HepG2 (cell line): Measurements from ENCODE around the gene ZNF816. TPM values are rescaled to one million over a fixed set of nuclear protein-coding genes. Genes with fewer than 3 reads are reported as not detected.

ENCODE experiments used
- DRAP1 ChIP-seq: IDR thresholded peaks from 2 replicates; pipeline ENCODE4 v1.6.1; 2016; ENCODE audit warnings: missing genetic modification reagents, missing compliant biosample characterization
- ELF4 ChIP-seq: sonication (generic); formaldehyde crosslinking; IDR thresholded peaks from 2 replicates; pipeline ENCODE4 v1.5.0; 2020; ENCODE audit warnings: missing genetic modification reagents, mild to moderate bottlenecking, moderate library complexity, borderline replicate concordance
- FOXK1 ChIP-seq: sonication (generic); formaldehyde crosslinking; IDR thresholded peaks from 2 replicates; pipeline ENCODE4 v1.4.0; 2020; ENCODE audit warnings: low read depth, missing genetic modification reagents, borderline replicate concordance
- GATA4 ChIP-seq: sonication (generic); IDR thresholded peaks from 2 replicates; pipeline ENCODE4 v1.6.1; 2016; ENCODE audit warnings: antibody characterized with exemption, low read depth, borderline replicate concordance
- HDAC1 ChIP-seq: sonication (generic); formaldehyde crosslinking; IDR thresholded peaks from 2 replicates; pipeline ENCODE4 v1.5.1; 2020; ENCODE audit warnings: mild to moderate bottlenecking, missing genetic modification reagents
- KAT7 ChIP-seq: IDR thresholded peaks from 2 replicates; pipeline ENCODE4 v1.6.1; 2018; ENCODE audit warnings: borderline replicate concordance, missing compliant biosample characterization
- KMT2B ChIP-seq: IDR thresholded peaks from 2 replicates; pipeline ENCODE4 v1.6.1; 2016; ENCODE audit warnings: missing genetic modification reagents, missing compliant biosample characterization
- MTERF4 ChIP-seq: sonication (generic); formaldehyde crosslinking; IDR thresholded peaks from 2 replicates; pipeline ENCODE4 v1.8.0; 2023; ENCODE audit warnings: mild to moderate bottlenecking, missing genetic modification reagents
- MTF2 ChIP-seq: sonication (generic); formaldehyde crosslinking; IDR thresholded peaks from 2 replicates; pipeline ENCODE4 v1.5.0; 2020; ENCODE audit warnings: missing genetic modification reagents, borderline replicate concordance
- NR2C2 ChIP-seq: sonication (generic); formaldehyde crosslinking; IDR thresholded peaks from 2 replicates; pipeline ENCODE4 v1.4.0; 2020; ENCODE audit warnings: missing genetic modification reagents, mild to moderate bottlenecking, moderate library complexity, borderline replicate concordance
- NR2F6 ChIP-seq, 2 experiments: IDR thresholded peaks; 2 replicates each; pipeline ENCODE4 v1.6.1; 2016; ENCODE audit warnings: antibody characterized with exemption in 1 of 2, mild to moderate bottlenecking in 1 of 2
- ONECUT2 ChIP-seq: sonication (generic); formaldehyde crosslinking; IDR thresholded peaks from 2 replicates; pipeline ENCODE4 v1.4.0; 2020; ENCODE audit warnings: missing genetic modification reagents
- RBFOX2 ChIP-seq: fragments of 200-400 bp; formaldehyde crosslinking; IDR thresholded peaks from 2 replicates; pipeline ENCODE4 v1.6.1; 2017; ENCODE audit warnings: low read depth, mild to moderate bottlenecking, low read length
- SOX5 ChIP-seq: IDR thresholded peaks from 2 replicates; pipeline ENCODE4 v1.6.1; 2016; ENCODE audit warnings: borderline replicate concordance
- ZFY ChIP-seq: sonication (generic); formaldehyde crosslinking; IDR thresholded peaks from 2 replicates; pipeline ENCODE4 v1.4.0; 2020; ENCODE audit warnings: missing genetic modification reagents
- ZNF362 ChIP-seq: sonication (generic); formaldehyde crosslinking; IDR thresholded peaks from 2 replicates; pipeline ENCODE4 v1.4.0; 2020; ENCODE audit warnings: missing genetic modification reagents, mild to moderate bottlenecking, borderline replicate concordance
- ZNF383 ChIP-seq: sonication (generic); formaldehyde crosslinking; IDR thresholded peaks from 2 replicates; pipeline ENCODE4 v1.4.0; 2020; ENCODE audit warnings: missing genetic modification reagents, mild to moderate bottlenecking, borderline replicate concordance
- ZNF556 ChIP-seq: sonication (generic); formaldehyde crosslinking; IDR thresholded peaks from 2 replicates; pipeline ENCODE4 v1.4.0; 2020; ENCODE audit warnings: mild to moderate bottlenecking, missing genetic modification reagents, borderline replicate concordance
- ZNF607 ChIP-seq: sonication (generic); formaldehyde crosslinking; IDR thresholded peaks from 2 replicates; pipeline ENCODE4 v1.5.1; 2020; ENCODE audit warnings: missing genetic modification reagents, mild to moderate bottlenecking, borderline replicate concordance
- polyA plus RNA-seq, 8 experiments: library from polyadenylated mRNA; depleted of rRNA in 3 of 8; stranded (reverse) in 7 of 8; unstranded in 1 of 8; fragments of >200 nt; fragmentation: Illumina TruSeq in 4 of 8; extraction: Trizol in 4 of 8; gene quantifications; 2 replicates each; pipeline versions ENCODE4 v1.2.1 to v1.2.3, GENCODE V29; 2011 to 2016; ENCODE audit warnings: low read depth in 4 of 8, missing spikeins in 1 of 8, mixed read lengths in 1 of 8; ENCODE audit not compliant: insufficient read depth in 1 of 8
- total RNA-seq, 5 experiments: library from RNA; depleted of rRNA; stranded (reverse); fragments of >200 nt; fragmentation: Illumina TruSeq; extraction: Trizol; gene quantifications; 2 replicates each; pipeline ENCODE4 v1.2.3, GENCODE V29; 2016; ENCODE audit warnings: low read depth in 1 of 5
- TF ChIP-seq, protein P1 (sequence below): sonication (generic); formaldehyde crosslinking; IDR thresholded peaks from 2 replicates; pipeline ENCODE4 v1.4.0; 2020; ENCODE audit warnings: missing genetic modification reagents

ZNF816 gene
- total and polyA plus RNA-seq, 2 of the 13 experiments (the other 11 are each of a cell fraction or from before 2014, with no cell fraction given) = 5.2 to 14.1 TPM

GRCh38 chr19:52962394-52963246 lies at the start of gene ZNF816 (continued):
- TF ChIP-seq SOX5 (CRISPR knock-in tag) (no peak; the same call in 1 of the 2 replicates), ZFY (CRISPR knock-in tag) (peak; percentile 57; the same call in 1 of the 2 replicates), GATA4 (peak; percentile 22; the same call in 1 of the 2 replicates), FOXK1 (CRISPR knock-in tag) (no peak; the same call in 1 of the 2 replicates), MTF2 (CRISPR knock-in tag) (no peak), MTERF4 (CRISPR knock-in tag) (peak; percentile 86; the same call in 1 of the 2 replicates), ZNF607 (CRISPR knock-in tag) (no peak), ZNF362 (CRISPR knock-in tag) (0 out of 2 replicates have a peak, but pooled peaks have one; percentile 10), HDAC1 (CRISPR knock-in tag) (peak; percentile 54; the same call in 1 of the 2 replicates), RBFOX2 (peak; percentile 71), KAT7 (CRISPR knock-in tag) (0 out of 2 replicates have a peak, but pooled peaks have one; percentile 31), DRAP1 (CRISPR knock-in tag) (no peak; the same call in 1 of the 2 replicates), ZNF556 (CRISPR knock-in tag) (peak; percentile 100), ONECUT2 (CRISPR knock-in tag) (no peak), ELF4 (CRISPR knock-in tag) (peak; percentile 75; the same call in 1 of the 2 replicates), ZNF383 (CRISPR knock-in tag) (no peak), NR2F6 (IDR thresholded peaks at IDR 0.05) (no peak), NR2F6 (CRISPR knock-in tag; IDR thresholded peaks at IDR 0.05) (0 out of 2 replicates have a peak, but pooled peaks have one; percentile 18), NR2C2 (peak; percentile 85), KMT2B (CRISPR knock-in tag) (peak; percentile 13)
- TF ChIP-seq, protein P1, sequence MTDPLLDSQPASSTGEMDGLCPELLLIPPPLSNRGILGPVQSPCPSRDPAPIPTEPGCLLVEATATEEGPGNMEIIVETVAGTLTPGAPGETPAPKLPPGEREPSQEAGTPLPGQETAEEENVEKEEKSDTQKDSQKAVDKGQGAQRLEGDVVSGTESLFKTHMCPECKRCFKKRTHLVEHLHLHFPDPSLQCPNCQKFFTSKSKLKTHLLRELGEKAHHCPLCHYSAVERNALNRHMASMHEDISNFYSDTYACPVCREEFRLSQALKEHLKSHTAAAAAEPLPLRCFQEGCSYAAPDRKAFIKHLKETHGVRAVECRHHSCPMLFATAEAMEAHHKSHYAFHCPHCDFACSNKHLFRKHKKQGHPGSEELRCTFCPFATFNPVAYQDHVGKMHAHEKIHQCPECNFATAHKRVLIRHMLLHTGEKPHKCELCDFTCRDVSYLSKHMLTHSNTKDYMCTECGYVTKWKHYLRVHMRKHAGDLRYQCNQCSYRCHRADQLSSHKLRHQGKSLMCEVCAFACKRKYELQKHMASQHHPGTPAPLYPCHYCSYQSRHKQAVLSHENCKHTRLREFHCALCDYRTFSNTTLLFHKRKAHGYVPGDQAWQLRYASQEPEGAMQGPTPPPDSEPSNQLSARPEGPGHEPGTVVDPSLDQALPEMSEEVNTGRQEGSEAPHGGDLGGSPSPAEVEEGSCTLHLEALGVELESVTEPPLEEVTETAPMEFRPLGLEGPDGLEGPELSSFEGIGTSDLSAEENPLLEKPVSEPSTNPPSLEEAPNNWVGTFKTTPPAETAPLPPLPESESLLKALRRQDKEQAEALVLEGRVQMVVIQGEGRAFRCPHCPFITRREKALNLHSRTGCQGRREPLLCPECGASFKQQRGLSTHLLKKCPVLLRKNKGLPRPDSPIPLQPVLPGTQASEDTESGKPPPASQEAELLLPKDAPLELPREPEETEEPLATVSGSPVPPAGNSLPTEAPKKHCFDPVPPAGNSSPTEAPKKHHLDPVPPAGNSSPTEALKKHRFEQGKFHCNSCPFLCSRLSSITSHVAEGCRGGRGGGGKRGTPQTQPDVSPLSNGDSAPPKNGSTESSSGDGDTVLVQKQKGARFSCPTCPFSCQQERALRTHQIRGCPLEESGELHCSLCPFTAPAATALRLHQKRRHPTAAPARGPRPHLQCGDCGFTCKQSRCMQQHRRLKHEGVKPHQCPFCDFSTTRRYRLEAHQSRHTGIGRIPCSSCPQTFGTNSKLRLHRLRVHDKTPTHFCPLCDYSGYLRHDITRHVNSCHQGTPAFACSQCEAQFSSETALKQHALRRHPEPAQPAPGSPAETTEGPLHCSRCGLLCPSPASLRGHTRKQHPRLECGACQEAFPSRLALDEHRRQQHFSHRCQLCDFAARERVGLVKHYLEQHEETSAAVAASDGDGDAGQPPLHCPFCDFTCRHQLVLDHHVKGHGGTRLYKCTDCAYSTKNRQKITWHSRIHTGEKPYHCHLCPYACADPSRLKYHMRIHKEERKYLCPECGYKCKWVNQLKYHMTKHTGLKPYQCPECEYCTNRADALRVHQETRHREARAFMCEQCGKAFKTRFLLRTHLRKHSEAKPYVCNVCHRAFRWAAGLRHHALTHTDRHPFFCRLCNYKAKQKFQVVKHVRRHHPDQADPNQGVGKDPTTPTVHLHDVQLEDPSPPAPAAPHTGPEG (CRISPR knock-in tag) = peak; percentile 11; the same call in 1 of the 2 replicates
